ENCODE data around the gene TRAM2. TPM values are rescaled to one million over a fixed set of nuclear protein-coding genes. Genes with fewer than 3 reads are reported as not detected.

TRAM2 gene
- total and polyA plus RNA-seq, 9 of the 15 experiments (the other 6 are each of a cell fraction or from before 2014, with no cell fraction given), result 2.6 to 13.3 (median 8.9) TPM

DNA sequence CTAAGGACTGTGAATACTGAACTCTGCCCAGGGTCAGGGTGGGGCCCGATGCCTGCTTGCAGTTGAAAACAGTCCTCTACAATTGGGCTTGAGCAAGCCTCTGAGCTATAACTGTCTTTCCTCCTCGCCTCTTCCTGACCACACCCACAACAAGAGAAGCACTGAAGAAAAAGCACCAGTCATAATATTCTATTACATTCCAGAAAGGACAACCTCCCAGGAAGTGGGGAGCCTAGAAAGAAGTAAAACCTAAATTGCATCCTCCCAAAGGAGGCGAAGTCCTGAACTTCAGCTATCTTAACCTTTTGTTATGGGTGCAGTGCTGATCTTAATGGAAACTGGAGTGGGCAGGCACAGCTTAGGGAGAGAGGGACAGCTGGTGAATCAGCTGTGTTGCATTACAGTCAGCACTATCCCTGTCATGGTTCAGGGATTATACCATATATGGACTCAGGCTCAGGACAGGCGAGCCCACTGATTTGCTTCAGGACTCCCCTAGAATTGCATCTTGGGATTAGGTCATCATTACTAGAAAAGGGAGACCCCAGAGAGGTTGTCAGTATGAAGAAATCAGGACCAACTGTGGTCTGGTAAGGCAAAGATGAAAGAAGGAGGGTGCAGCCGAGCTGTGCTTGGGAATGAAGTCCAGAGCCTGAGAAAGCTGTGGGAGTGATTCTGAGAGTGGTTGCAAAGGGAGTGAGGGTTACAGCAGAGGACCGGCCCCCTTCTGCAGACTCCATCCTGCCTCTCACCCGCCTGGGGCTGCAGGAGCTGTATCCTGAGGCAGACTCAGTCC is 18.3 kb upstream of the TRAM2 start (continued):
- TF ChIP-seq, protein P1, sequence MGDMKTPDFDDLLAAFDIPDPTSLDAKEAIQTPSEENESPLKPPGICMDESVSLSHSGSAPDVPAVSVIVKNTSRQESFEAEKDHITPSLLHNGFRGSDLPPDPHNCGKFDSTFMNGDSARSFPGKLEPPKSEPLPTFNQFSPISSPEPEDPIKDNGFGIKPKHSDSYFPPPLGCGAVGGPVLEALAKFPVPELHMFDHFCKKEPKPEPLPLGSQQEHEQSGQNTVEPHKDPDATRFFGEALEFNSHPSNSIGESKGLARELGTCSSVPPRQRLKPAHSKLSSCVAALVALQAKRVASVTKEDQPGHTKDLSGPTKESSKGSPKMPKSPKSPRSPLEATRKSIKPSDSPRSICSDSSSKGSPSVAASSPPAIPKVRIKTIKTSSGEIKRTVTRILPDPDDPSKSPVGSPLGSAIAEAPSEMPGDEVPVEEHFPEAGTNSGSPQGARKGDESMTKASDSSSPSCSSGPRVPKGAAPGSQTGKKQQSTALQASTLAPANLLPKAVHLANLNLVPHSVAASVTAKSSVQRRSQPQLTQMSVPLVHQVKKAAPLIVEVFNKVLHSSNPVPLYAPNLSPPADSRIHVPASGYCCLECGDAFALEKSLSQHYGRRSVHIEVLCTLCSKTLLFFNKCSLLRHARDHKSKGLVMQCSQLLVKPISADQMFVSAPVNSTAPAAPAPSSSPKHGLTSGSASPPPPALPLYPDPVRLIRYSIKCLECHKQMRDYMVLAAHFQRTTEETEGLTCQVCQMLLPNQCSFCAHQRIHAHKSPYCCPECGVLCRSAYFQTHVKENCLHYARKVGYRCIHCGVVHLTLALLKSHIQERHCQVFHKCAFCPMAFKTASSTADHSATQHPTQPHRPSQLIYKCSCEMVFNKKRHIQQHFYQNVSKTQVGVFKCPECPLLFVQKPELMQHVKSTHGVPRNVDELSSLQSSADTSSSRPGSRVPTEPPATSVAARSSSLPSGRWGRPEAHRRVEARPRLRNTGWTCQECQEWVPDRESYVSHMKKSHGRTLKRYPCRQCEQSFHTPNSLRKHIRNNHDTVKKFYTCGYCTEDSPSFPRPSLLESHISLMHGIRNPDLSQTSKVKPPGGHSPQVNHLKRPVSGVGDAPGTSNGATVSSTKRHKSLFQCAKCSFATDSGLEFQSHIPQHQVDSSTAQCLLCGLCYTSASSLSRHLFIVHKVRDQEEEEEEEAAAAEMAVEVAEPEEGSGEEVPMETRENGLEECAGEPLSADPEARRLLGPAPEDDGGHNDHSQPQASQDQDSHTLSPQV (IDR thresholded peaks at IDR 0.05), result no peak
- TF ChIP-seq PURB (CRISPR knock-in tag; IDR thresholded peaks at IDR 0.05; ENCODE audit: low read depth) (no peak), NRF1 (conservative IDR thresholded peaks at IDR 0.05 in 1 of 2, IDR thresholded peaks at IDR 0.05 in 1 of 2) (peak in 1 of 2 experiments; percentile 21; a peak in 1 of 4 replicates), ZNF175 (CRISPR knock-in tag; IDR thresholded peaks at IDR 0.05; ENCODE audit: low read depth) (no peak; the same call in 1 of the 2 replicates), ZNF589 (CRISPR knock-in tag; IDR thresholded peaks at IDR 0.05; ENCODE audit: low read depth) (0 out of 2 replicates have a peak, but pooled peaks have one; percentile 26), KDM4B (IDR thresholded peaks at IDR 0.05; ENCODE audit: borderline replicate concordance in 2 of 2, low read depth in 1 of 2) (no peak), MAFK (IDR thresholded peaks at IDR 0.05; ENCODE audit: low read length) (peak; percentile 45; the same call in 1 of the 2 replicates), FOXJ2 (tag; IDR thresholded peaks at IDR 0.05) (no peak), ZNF184 (CRISPR knock-in tag; IDR thresholded peaks at IDR 0.05) (no peak)
- TF ChIP-seq, protein P2, sequence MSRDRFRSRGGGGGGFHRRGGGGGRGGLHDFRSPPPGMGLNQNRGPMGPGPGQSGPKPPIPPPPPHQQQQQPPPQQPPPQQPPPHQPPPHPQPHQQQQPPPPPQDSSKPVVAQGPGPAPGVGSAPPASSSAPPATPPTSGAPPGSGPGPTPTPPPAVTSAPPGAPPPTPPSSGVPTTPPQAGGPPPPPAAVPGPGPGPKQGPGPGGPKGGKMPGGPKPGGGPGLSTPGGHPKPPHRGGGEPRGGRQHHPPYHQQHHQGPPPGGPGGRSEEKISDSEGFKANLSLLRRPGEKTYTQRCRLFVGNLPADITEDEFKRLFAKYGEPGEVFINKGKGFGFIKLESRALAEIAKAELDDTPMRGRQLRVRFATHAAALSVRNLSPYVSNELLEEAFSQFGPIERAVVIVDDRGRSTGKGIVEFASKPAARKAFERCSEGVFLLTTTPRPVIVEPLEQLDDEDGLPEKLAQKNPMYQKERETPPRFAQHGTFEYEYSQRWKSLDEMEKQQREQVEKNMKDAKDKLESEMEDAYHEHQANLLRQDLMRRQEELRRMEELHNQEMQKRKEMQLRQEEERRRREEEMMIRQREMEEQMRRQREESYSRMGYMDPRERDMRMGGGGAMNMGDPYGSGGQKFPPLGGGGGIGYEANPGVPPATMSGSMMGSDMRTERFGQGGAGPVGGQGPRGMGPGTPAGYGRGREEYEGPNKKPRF (IDR thresholded peaks at IDR 0.05; ENCODE audit: low read depth, low read length), result no peak
- TF ChIP-seq, protein P3, sequence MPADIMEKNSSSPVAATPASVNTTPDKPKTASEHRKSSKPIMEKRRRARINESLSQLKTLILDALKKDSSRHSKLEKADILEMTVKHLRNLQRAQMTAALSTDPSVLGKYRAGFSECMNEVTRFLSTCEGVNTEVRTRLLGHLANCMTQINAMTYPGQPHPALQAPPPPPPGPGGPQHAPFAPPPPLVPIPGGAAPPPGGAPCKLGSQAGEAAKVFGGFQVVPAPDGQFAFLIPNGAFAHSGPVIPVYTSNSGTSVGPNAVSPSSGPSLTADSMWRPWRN (IDR thresholded peaks at IDR 0.05; ENCODE audit: low read depth), result no peak
- TF ChIP-seq, protein P4, sequence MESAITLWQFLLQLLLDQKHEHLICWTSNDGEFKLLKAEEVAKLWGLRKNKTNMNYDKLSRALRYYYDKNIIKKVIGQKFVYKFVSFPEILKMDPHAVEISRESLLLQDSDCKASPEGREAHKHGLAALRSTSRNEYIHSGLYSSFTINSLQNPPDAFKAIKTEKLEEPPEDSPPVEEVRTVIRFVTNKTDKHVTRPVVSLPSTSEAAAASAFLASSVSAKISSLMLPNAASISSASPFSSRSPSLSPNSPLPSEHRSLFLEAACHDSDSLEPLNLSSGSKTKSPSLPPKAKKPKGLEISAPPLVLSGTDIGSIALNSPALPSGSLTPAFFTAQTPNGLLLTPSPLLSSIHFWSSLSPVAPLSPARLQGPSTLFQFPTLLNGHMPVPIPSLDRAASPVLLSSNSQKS (CRISPR knock-in tag; IDR thresholded peaks at IDR 0.05), result no peak
- TF ChIP-seq, protein P5, sequence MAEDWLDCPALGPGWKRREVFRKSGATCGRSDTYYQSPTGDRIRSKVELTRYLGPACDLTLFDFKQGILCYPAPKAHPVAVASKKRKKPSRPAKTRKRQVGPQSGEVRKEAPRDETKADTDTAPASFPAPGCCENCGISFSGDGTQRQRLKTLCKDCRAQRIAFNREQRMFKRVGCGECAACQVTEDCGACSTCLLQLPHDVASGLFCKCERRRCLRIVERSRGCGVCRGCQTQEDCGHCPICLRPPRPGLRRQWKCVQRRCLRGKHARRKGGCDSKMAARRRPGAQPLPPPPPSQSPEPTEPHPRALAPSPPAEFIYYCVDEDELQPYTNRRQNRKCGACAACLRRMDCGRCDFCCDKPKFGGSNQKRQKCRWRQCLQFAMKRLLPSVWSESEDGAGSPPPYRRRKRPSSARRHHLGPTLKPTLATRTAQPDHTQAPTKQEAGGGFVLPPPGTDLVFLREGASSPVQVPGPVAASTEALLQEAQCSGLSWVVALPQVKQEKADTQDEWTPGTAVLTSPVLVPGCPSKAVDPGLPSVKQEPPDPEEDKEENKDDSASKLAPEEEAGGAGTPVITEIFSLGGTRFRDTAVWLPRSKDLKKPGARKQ (CRISPR knock-in tag; IDR thresholded peaks at IDR 0.05), result no peak
- TF ChIP-seq, protein P6, sequence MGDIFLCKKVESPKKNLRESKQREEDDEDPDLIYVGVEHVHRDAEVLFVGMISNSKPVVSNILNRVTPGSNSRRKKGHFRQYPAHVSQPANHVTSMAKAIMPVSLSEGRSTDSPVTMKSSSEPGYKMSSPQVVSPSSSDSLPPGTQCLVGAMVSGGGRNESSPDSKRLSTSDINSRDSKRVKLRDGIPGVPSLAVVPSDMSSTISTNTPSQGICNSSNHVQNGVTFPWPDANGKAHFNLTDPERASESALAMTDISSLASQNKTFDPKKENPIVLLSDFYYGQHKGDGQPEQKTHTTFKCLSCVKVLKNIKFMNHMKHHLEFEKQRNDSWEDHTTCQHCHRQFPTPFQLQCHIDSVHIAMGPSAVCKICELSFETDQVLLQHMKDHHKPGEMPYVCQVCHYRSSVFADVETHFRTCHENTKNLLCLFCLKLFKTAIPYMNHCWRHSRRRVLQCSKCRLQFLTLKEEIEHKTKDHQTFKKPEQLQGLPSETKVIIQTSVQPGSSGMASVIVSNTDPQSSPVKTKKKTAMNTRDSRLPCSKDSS (IDR thresholded peaks at IDR 0.05; ENCODE audit: low read depth, partially characterized antibody), result no peak
